HepG2 (cell line): Measurements from ENCODE around the gene SLU7. TPM values are rescaled to one million over a fixed set of nuclear protein-coding genes. Genes with fewer than 3 reads are reported as not detected.
A peak's percentile ranks its signal among the peaks of the same experiment; 100 is the strongest.

ENCODE experiments used
- ASH2L ChIP-seq: fragments of 300-600, 200-600 bp; sonication (generic); IDR thresholded peaks from 2 replicates; pipeline ENCODE4 v1.7.0; 2017; ENCODE audit warnings: low read depth, mild to moderate bottlenecking, moderate library complexity, mixed read lengths, low read length; ENCODE audit not compliant: insufficient read length
- ELF4 ChIP-seq: sonication (generic); formaldehyde crosslinking; IDR thresholded peaks from 2 replicates; pipeline ENCODE4 v1.5.0; 2020; ENCODE audit warnings: missing genetic modification reagents, mild to moderate bottlenecking, moderate library complexity, borderline replicate concordance
- ERF ChIP-seq: IDR thresholded peaks from 2 replicates; pipeline ENCODE4 v1.6.1; 2018; ENCODE audit warnings: missing biosample characterization, missing genetic modification reagents
- FOXJ3 ChIP-seq: sonication (generic); formaldehyde crosslinking; IDR thresholded peaks from 2 replicates; pipeline ENCODE4 v1.4.0; 2020; ENCODE audit warnings: missing genetic modification reagents, mild to moderate bottlenecking, borderline replicate concordance
- HDAC1 ChIP-seq: sonication (generic); formaldehyde crosslinking; IDR thresholded peaks from 2 replicates; pipeline ENCODE4 v1.5.1; 2020; ENCODE audit warnings: mild to moderate bottlenecking, missing genetic modification reagents
- MAZ ChIP-seq, 2 experiments: sonication (generic) in 1 of 2; formaldehyde crosslinking in 1 of 2; IDR thresholded peaks; 2 replicates each; pipeline versions ENCODE4 v1.5.0 to v1.6.1; 2012 to 2020; ENCODE audit warnings: low read depth in 2 of 2, mild to moderate bottlenecking in 2 of 2, borderline replicate concordance in 1 of 2, improper control_type of control experiment in 1 of 2, low read length in 1 of 2, missing genetic modification reagents in 1 of 2, moderate library complexity in 1 of 2
- NR3C1 ChIP-seq: sonication (generic); formaldehyde crosslinking; IDR thresholded peaks from 2 replicates; pipeline ENCODE4 v1.4.0; 2020; ENCODE audit warnings: missing genetic modification reagents
- SMC3 ChIP-seq: IDR thresholded peaks from 2 replicates; pipeline ENCODE4 v1.6.1; 2011; ENCODE audit warnings: low read length, improper control_type of control experiment
- ZNF333 ChIP-seq: sonication (generic); formaldehyde crosslinking; IDR thresholded peaks from 2 replicates; pipeline ENCODE4 v1.4.0; 2020; ENCODE audit warnings: mild to moderate bottlenecking, missing genetic modification reagents, borderline replicate concordance
- ZNF782 ChIP-seq: sonication (generic); formaldehyde crosslinking; IDR thresholded peaks from 2 replicates; pipeline ENCODE4 v1.4.0; 2020; ENCODE audit warnings: missing genetic modification reagents, mild to moderate bottlenecking, borderline replicate concordance
- ZSCAN31 ChIP-seq: sonication (generic); formaldehyde crosslinking; IDR thresholded peaks from 2 replicates; pipeline ENCODE4 v1.5.0; 2020; ENCODE audit warnings: low read depth, mild to moderate bottlenecking, missing genetic modification reagents
- polyA plus RNA-seq, 8 experiments: library from polyadenylated mRNA; depleted of rRNA in 3 of 8; stranded (reverse) in 7 of 8; unstranded in 1 of 8; fragments of >200 nt; fragmentation: Illumina TruSeq in 4 of 8; extraction: Trizol in 4 of 8; gene quantifications; 2 replicates each; pipeline versions ENCODE4 v1.2.1 to v1.2.3, GENCODE V29; 2011 to 2016; ENCODE audit warnings: low read depth in 4 of 8, missing spikeins in 1 of 8, mixed read lengths in 1 of 8; ENCODE audit not compliant: insufficient read depth in 1 of 8
- total RNA-seq, 5 experiments: library from RNA; depleted of rRNA; stranded (reverse); fragments of >200 nt; fragmentation: Illumina TruSeq; extraction: Trizol; gene quantifications; 2 replicates each; pipeline ENCODE4 v1.2.3, GENCODE V29; 2016; ENCODE audit warnings: low read depth in 1 of 5
- TF ChIP-seq, protein P1 (sequence below), 2 experiments: sonication (generic) in 1 of 2; formaldehyde crosslinking in 1 of 2; IDR thresholded peaks; 2 replicates each; pipeline versions ENCODE4 v1.4.0 to v1.6.1; 2018 to 2020; ENCODE audit warnings: missing genetic modification reagents in 2 of 2, borderline replicate concordance in 1 of 2, low read depth in 1 of 2, mild to moderate bottlenecking in 1 of 2, missing biosample characterization in 1 of 2
- TF ChIP-seq, protein P2 (sequence below): sonication (generic); formaldehyde crosslinking; IDR thresholded peaks from 2 replicates; pipeline ENCODE4 v1.4.0; 2020; ENCODE audit warnings: missing genetic modification reagents, borderline replicate concordance
- TF ChIP-seq, protein P3 (sequence below): IDR thresholded peaks from 2 replicates; pipeline ENCODE4 v1.6.1; 2016; ENCODE audit warnings: mild to moderate bottlenecking, missing biosample characterization, missing genetic modification reagents
- TF ChIP-seq, protein P4 (sequence below): sonication (generic); formaldehyde crosslinking; IDR thresholded peaks from 2 replicates; pipeline ENCODE4 v1.9.0; 2022; ENCODE audit warnings: missing genetic modification reagents, mild to moderate bottlenecking, borderline replicate concordance
- TF ChIP-seq, protein P5 (sequence below): sonication (generic); formaldehyde crosslinking; IDR thresholded peaks from 2 replicates; pipeline ENCODE4 v1.5.0; 2020; ENCODE audit warnings: mild to moderate bottlenecking, missing genetic modification reagents, moderate library complexity

Gene SLU7
- total and polyA plus RNA-seq, 2 of the 13 experiments (the other 11 are each of a cell fraction or from before 2014, with no cell fraction given): 24.0 to 39.2 TPM

DNA sequence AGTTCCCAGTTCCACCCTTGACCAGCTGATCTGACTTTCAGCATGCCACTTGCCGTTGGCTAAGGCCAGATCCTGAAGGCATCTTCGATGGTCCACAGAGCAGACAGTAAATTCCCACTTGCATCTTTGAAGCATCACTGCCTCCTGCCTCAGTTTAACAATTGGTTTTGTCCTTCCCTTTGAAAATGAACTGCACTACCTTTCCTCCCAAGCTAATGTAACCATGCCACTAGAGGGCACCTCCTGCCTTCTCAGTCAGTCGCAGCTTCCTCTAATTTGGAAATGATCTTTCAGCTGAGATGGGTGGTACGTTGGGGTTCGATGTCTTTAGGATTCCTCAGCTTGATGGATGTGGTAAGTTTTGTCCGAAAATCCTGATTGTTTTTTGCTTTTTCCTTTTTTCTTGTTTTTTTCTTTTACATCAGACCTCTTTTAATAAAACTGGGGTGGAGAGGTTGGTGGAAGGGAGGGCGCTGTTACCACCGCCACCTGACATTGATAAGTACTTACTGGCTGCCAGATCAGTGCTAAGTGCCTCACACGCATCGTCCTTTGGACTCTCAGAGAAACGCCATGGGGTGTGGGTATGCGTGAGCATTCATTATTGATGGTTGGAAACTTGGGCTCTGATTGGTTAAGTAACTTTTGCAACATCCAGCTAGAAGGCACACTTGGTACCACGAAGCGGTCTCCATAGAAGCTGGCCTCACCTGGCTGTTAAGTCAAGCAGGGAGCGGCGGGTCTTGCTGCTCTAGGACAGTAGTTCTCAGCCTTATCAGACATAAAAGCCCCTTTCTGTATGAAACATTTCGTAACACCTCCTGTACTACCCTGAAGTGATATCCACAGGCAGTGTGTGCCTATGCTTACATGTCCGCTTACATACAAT is 19.7 kb upstream of the SLU7 start (continued):
- no peak for TF ChIP-seq MAZ (IDR thresholded peaks at IDR 0.05; ENCODE audit: borderline replicate concordance, low read depth, low read length)
- peak; percentile 40; the same call in 1 of the 2 replicates for TF ChIP-seq MAZ (CRISPR knock-in tag; IDR thresholded peaks at IDR 0.05; ENCODE audit: low read depth)
- no peak for TF ChIP-seq FOXJ3 (CRISPR knock-in tag)
- TF ChIP-seq, protein P1, sequence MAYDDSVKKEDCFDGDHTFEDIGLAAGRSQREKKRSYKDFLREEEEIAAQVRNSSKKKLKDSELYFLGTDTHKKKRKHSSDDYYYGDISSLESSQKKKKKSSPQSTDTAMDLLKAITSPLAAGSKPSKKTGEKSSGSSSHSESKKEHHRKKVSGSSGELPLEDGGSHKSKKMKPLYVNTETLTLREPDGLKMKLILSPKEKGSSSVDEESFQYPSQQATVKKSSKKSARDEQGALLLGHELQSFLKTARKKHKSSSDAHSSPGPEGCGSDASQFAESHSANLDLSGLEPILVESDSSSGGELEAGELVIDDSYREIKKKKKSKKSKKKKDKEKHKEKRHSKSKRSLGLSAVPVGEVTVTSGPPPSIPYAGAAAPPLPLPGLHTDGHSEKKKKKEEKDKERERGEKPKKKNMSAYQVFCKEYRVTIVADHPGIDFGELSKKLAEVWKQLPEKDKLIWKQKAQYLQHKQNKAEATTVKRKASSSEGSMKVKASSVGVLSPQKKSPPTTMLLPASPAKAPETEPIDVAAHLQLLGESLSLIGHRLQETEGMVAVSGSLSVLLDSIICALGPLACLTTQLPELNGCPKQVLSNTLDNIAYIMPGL (CRISPR knock-in tag; IDR thresholded peaks at IDR 0.05; ENCODE audit: borderline replicate concordance in 1 of 2, low read depth in 1 of 2): peak; percentile 40 to 61; a peak in 1 of 4 replicates
- TF ChIP-seq, protein P2, sequence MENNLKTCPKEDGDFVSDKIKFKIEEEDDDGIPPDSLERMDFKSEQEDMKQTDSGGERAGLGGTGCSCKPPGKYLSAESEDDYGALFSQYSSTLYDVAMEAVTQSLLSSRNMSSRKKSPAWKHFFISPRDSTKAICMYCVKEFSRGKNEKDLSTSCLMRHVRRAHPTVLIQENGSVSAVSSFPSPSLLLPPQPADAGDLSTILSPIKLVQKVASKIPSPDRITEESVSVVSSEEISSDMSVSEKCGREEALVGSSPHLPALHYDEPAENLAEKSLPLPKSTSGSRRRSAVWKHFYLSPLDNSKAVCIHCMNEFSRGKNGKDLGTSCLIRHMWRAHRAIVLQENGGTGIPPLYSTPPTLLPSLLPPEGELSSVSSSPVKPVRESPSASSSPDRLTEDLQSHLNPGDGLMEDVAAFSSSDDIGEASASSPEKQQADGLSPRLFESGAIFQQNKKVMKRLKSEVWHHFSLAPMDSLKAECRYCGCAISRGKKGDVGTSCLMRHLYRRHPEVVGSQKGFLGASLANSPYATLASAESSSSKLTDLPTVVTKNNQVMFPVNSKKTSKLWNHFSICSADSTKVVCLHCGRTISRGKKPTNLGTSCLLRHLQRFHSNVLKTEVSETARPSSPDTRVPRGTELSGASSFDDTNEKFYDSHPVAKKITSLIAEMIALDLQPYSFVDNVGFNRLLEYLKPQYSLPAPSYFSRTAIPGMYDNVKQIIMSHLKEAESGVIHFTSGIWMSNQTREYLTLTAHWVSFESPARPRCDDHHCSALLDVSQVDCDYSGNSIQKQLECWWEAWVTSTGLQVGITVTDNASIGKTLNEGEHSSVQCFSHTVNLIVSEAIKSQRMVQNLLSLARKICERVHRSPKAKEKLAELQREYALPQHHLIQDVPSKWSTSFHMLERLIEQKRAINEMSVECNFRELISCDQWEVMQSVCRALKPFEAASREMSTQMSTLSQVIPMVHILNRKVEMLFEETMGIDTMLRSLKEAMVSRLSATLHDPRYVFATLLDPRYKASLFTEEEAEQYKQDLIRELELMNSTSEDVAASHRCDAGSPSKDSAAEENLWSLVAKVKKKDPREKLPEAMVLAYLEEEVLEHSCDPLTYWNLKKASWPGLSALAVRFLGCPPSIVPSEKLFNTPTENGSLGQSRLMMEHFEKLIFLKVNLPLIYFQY: no peak
- 0 out of 2 replicates have a peak, but pooled peaks have one; percentile 35 for TF ChIP-seq ELF4 (CRISPR knock-in tag)
- 0 out of 2 replicates have a peak, but pooled peaks have one; percentile 11 for TF ChIP-seq ZNF782
- TF ChIP-seq, protein P3, sequence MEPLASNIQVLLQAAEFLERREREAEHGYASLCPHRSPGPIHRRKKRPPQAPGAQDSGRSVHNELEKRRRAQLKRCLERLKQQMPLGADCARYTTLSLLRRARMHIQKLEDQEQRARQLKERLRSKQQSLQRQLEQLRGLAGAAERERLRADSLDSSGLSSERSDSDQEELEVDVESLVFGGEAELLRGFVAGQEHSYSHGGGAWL: peak; percentile 3; the same call in 1 of the 2 replicates
- TF ChIP-seq ZNF333 (CRISPR knock-in tag): 0 out of 2 replicates have a peak, but pooled peaks have one; percentile 45
- peak; percentile 19; the same call in 1 of the 2 replicates for TF ChIP-seq ERF (CRISPR knock-in tag)
- TF ChIP-seq HDAC1 (CRISPR knock-in tag): no peak
- peak; percentile 61 for TF ChIP-seq SMC3
- TF ChIP-seq ASH2L: peak; percentile 45
- TF ChIP-seq NR3C1 (CRISPR knock-in tag): no peak
- peak; percentile 47; the same call in 1 of the 2 replicates for TF ChIP-seq ZSCAN31 (CRISPR knock-in tag)
- TF ChIP-seq, protein P4, sequence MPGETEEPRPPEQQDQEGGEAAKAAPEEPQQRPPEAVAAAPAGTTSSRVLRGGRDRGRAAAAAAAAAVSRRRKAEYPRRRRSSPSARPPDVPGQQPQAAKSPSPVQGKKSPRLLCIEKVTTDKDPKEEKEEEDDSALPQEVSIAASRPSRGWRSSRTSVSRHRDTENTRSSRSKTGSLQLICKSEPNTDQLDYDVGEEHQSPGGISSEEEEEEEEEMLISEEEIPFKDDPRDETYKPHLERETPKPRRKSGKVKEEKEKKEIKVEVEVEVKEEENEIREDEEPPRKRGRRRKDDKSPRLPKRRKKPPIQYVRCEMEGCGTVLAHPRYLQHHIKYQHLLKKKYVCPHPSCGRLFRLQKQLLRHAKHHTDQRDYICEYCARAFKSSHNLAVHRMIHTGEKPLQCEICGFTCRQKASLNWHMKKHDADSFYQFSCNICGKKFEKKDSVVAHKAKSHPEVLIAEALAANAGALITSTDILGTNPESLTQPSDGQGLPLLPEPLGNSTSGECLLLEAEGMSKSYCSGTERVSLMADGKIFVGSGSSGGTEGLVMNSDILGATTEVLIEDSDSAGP: peak; percentile 41; the same call in 1 of the 2 replicates
- TF ChIP-seq, protein P5, sequence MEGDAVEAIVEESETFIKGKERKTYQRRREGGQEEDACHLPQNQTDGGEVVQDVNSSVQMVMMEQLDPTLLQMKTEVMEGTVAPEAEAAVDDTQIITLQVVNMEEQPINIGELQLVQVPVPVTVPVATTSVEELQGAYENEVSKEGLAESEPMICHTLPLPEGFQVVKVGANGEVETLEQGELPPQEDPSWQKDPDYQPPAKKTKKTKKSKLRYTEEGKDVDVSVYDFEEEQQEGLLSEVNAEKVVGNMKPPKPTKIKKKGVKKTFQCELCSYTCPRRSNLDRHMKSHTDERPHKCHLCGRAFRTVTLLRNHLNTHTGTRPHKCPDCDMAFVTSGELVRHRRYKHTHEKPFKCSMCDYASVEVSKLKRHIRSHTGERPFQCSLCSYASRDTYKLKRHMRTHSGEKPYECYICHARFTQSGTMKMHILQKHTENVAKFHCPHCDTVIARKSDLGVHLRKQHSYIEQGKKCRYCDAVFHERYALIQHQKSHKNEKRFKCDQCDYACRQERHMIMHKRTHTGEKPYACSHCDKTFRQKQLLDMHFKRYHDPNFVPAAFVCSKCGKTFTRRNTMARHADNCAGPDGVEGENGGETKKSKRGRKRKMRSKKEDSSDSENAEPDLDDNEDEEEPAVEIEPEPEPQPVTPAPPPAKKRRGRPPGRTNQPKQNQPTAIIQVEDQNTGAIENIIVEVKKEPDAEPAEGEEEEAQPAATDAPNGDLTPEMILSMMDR (CRISPR knock-in tag): peak; percentile 91
